SU-DHL-6 (cell line): ENCODE data around the gene DYNLT5.

Experiments
- EZH2phosphoT487 ChIP-seq: fragments of 200-600 bp; sonication (generic), shearing (Covaris generic); conservative IDR thresholded peaks from 2 replicates; pipeline ENCODE4 v1.6.1; 2018; ENCODE audit warnings: mild to moderate bottlenecking, antibody characterized with exemption, low read length, moderate library complexity, mixed read lengths
- TF ChIP-seq, protein P1 (sequence below): fragments of 200-600 bp; sonication (generic); IDR thresholded peaks from one replicate; pipeline ENCODE4 v1.5.1; 2017; ENCODE audit warnings: antibody characterized with exemption, mild to moderate bottlenecking, low read length, moderate library complexity; ENCODE audit not compliant: insufficient read depth, poor library complexity, severe bottlenecking

DNA sequence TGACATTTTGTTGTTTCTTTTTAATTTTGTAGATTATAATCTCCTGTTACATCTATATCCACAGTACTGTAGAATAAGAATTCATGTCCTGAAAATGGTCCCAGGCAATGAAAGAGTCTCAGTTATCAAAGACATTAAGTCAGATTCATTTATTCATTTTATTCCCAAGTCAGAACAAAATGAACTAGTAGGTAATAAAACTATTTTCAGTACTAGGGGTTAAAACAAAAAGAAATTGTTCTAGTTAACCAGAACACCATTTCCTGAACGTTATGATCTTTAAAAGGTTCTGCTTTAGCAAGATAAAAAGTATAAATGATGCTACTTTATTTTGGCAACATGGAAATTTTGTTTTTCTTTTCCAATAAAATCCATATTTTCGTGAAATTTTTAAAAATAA lies 6.8 kb upstream of the DYNLT5 start:
- TF ChIP-seq, protein P1, sequence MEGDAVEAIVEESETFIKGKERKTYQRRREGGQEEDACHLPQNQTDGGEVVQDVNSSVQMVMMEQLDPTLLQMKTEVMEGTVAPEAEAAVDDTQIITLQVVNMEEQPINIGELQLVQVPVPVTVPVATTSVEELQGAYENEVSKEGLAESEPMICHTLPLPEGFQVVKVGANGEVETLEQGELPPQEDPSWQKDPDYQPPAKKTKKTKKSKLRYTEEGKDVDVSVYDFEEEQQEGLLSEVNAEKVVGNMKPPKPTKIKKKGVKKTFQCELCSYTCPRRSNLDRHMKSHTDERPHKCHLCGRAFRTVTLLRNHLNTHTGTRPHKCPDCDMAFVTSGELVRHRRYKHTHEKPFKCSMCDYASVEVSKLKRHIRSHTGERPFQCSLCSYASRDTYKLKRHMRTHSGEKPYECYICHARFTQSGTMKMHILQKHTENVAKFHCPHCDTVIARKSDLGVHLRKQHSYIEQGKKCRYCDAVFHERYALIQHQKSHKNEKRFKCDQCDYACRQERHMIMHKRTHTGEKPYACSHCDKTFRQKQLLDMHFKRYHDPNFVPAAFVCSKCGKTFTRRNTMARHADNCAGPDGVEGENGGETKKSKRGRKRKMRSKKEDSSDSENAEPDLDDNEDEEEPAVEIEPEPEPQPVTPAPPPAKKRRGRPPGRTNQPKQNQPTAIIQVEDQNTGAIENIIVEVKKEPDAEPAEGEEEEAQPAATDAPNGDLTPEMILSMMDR: no peak
- no peak for TF ChIP-seq EZH2phosphoT487
